GM12892 (cell line): Measurements from ENCODE around the gene PTPRQ.

Experiments
- POLR2A ChIP-seq: IDR thresholded peaks from 2 replicates; pipeline ENCODE4 v1.6.1; 2011; ENCODE audit warnings: low read depth, low read length, control low read depth
- POLR2AphosphoS5 ChIP-seq: IDR thresholded peaks from 2 replicates; pipeline ENCODE4 v1.6.1; 2011; ENCODE audit warnings: low read depth, low read length, control low read depth
- TAF1 ChIP-seq: IDR thresholded peaks from 2 replicates; pipeline ENCODE4 v1.6.1; 2011; ENCODE audit warnings: low read depth, mild to moderate bottlenecking, control low read depth, low read length, borderline replicate concordance

GRCh38 chr12:80593766-80594165 is 149.7 kb downstream of the PTPRQ start:
- TF ChIP-seq POLR2AphosphoS5 (no peak), TAF1 (no peak), POLR2A (no peak)
